GM18861 (cell line): ENCODE results near the gene CD58.
"Not testable (repeated sequence)": the region's sequence is repeated elsewhere in the genome, so short reads cannot be mapped to it uniquely, and the experiment has no call there.

Source experiments
- ATAC-seq: cut with Tn5 transposase; IDR thresholded peaks from one replicate; pipeline ENCODE4 v1.9.1; 2021; ENCODE audit not compliant: unreplicated experiment

The CD58 gene

GRCh38 chr1:116570358-116571214 lies at the start of gene CD58:
TSS of gene CD58 (minus strand) at chr1:116571026. CDS start at chr1:116570972, 54 bp downstream.
- ATAC-seq, result peak; percentile 55

- not testable (repeated sequence) for ATAC-seq
These were observed 49.6 kb upstream of the CD58 start for GRCh38 chr1:116620392-116620791.

GRCh38 chr1:116619106-116619505 lies 48.3 kb upstream of the CD58 start:
- not testable (repeated sequence) for ATAC-seq

GRCh38 chr1:116617808-116618207 lies 47.0 kb upstream of the CD58 start:
- not testable (repeated sequence) for ATAC-seq

GRCh38 chr1:116613825-116614224 lies 43.0 kb upstream of the CD58 start:
- not testable (repeated sequence) for ATAC-seq

- not testable (repeated sequence) for ATAC-seq
These were observed 39.1 kb upstream of the CD58 start for GRCh38 chr1:116609801-116610371.

GRCh38 chr1:116608841-116609240 lies 38.0 kb upstream of the CD58 start:
- not testable (repeated sequence) for ATAC-seq

- ATAC-seq, result not testable (repeated sequence)
These were observed 37.3 kb upstream of the CD58 start for GRCh38 chr1:116608151-116608550.

- not testable (repeated sequence) for ATAC-seq
These were observed 36.6 kb upstream of the CD58 start for GRCh38 chr1:116607463-116607862.

GRCh38 chr1:116606067-116606466 lies 35.2 kb upstream of the CD58 start:
- ATAC-seq, result not testable (repeated sequence)

GRCh38 chr1:116605315-116605714 lies 34.5 kb upstream of the CD58 start:
- no peak for ATAC-seq

GRCh38 chr1:116604408-116604807 lies 33.6 kb upstream of the CD58 start:
- not testable (repeated sequence) for ATAC-seq

GRCh38 chr1:116603646-116604045 lies 32.8 kb upstream of the CD58 start:
- ATAC-seq, result not testable (repeated sequence)

GRCh38 chr1:116599369-116599768 lies 28.5 kb upstream of the CD58 start:
- ATAC-seq, result not testable (repeated sequence)

GRCh38 chr1:116598420-116599036 lies 27.7 kb upstream of the CD58 start:
- not testable (repeated sequence) for ATAC-seq

GRCh38 chr1:116597388-116597787 lies 26.6 kb upstream of the CD58 start:
- peak; percentile 54 for ATAC-seq

GRCh38 chr1:116596742-116597307 lies 26.0 kb upstream of the CD58 start:
- ATAC-seq, result not testable (repeated sequence)

- peak; percentile 33 for ATAC-seq
These were observed 25.3 kb upstream of the CD58 start for GRCh38 chr1:116595946-116596741.

GRCh38 chr1:116595065-116595840 lies 24.4 kb upstream of the CD58 start:
- ATAC-seq, result not testable (repeated sequence)

GRCh38 chr1:116593977-116594376 lies 23.2 kb upstream of the CD58 start:
- ATAC-seq, result not testable (repeated sequence)
